Astrocyte (in vitro differentiated cells and primary cell): ENCODE results near the gene LBX1.

Source experiments
- CTCF ChIP-seq: IDR thresholded peaks from 2 replicates; pipeline ENCODE4 v1.5.1; 2011; ENCODE audit warnings: low read depth, mild to moderate bottlenecking, inconsistent platforms, low read length, moderate library complexity; ENCODE audit not compliant: insufficient read depth
- EZH2 ChIP-seq: IDR thresholded peaks from 2 replicates; pipeline ENCODE4 v1.6.1; 2012; ENCODE audit warnings: mild to moderate bottlenecking, low read length, inconsistent platforms; ENCODE audit not compliant: insufficient read depth

- TF ChIP-seq CTCF (no peak), EZH2 (no peak)
Measured at GRCh38 chr10:101183458-101184183, 45.6 kb downstream of the LBX1 start.
